ENCODE measurements around the gene RTF1.

Gene RTF1

GRCh38 chr15:41494922-41495735, 78.2 kb downstream of the RTF1 start:
- peak overlapping the region; percentile 61 for H3K4me3 ChIP-seq (ENCODE audit: low read depth, low read length)
- TF ChIP-seq CTCF (IDR thresholded peaks at IDR 0.05; ENCODE audit: low read depth, low read length) = no peak

GRCh38 chr15:41495736-41496599, 79.1 kb downstream of the RTF1 start:
- H3K4me3 ChIP-seq (ENCODE audit: low read depth, low read length) = no peak overlapping the region
- TF ChIP-seq CTCF (IDR thresholded peaks at IDR 0.05; ENCODE audit: low read depth, low read length) = no peak

GRCh38 chr15:41498657-41499056, 81.8 kb downstream of the RTF1 start:
- H3K4me3 ChIP-seq (ENCODE audit: low read depth, low read length) = no peak overlapping the region
- TF ChIP-seq CTCF (IDR thresholded peaks at IDR 0.05; ENCODE audit: low read depth, low read length) = no peak

GRCh38 chr15:41499109-41499851, 82.4 kb downstream of the RTF1 start:
- no peak for TF ChIP-seq CTCF (IDR thresholded peaks at IDR 0.05; ENCODE audit: low read depth, low read length)
- H3K4me3 ChIP-seq (ENCODE audit: low read depth, low read length) = no peak overlapping the region

GRCh38 chr15:41501191-41501917, 84.5 kb downstream of the RTF1 start:
- no peak for TF ChIP-seq CTCF (IDR thresholded peaks at IDR 0.05; ENCODE audit: low read depth, low read length)
- no peak overlapping the region for H3K4me3 ChIP-seq (ENCODE audit: low read depth, low read length)

- H3K4me3 ChIP-seq (ENCODE audit: low read depth, low read length) = no peak overlapping the region
- TF ChIP-seq CTCF (IDR thresholded peaks at IDR 0.05; ENCODE audit: low read depth, low read length) = no peak
Observed at GRCh38 chr15:41501931-41502794, 85.3 kb downstream of the RTF1 start.
